ENCODE data around the gene BEAN1.

- TF ChIP-seq CTCF (IDR thresholded peaks at IDR 0.05) (no peak), EP300 (IDR thresholded peaks at IDR 0.05) (no peak), POLR2A (IDR thresholded peaks at IDR 0.05) (no peak)
Observed at GRCh38 chr16:66475232-66475631, 48.1 kb downstream of the BEAN1 start.
